ENCODE results near the gene CIROP. TPM values are rescaled to one million over a fixed set of nuclear protein-coding genes. Genes with fewer than 3 reads are reported as not detected.
A peak's percentile ranks its signal among the peaks of the same experiment; 100 is the strongest.

Gene CIROP
- total RNA-seq, 4 donors from 2014 or later = 0.19 TPM; not detected in 3

DNA sequence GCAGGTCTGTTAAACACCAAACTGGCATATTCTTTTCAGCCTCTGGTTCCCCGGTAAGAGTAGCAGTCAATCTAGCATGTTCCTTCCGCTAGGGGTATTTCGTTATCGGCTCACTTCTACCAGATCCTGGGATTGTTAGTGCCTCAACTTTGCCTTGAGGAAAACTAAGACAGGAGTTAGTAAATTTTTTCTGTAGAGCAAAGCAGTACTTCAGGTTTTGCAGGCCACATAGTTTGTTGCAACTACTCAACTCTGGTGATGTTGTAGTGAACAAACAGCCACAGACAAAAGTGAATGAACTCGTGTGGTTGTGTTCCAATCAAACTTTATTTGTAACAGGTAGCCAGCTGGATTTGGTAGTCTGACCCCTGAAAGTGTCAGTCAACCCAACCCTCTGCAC is 41.2 kb downstream of the CIROP start:
- Histone ChIP-seq H3K9me3 (no peaks in the 10 kb centered on the region), H3K27me3 (no peaks in the 10 kb centered on the region), H3K4me3 (no peak overlapping the region), H3K27ac (replicated peaks in 1 of 4) (no peak overlapping the region), H3K36me3 (peaks cover 55 to 100% (median 99%) of the 10 kb centered on the region in 4 donors), H3K4me1 (peaks cover 11 to 26% (median 22%) of the 10 kb centered on the region in 4 donors)
- WGBS = 86% methylated on average over 5 of the region's 5 CpGs
- intact Hi-C loops (cut with DNase I) = no loop called here
- no peak for DNase-seq (ENCODE audit: extremely low spot score)
- TF ChIP-seq EP300 (IDR thresholded peaks at IDR 0.05) = no peak
- TF ChIP-seq POLR2AphosphoS5 (IDR thresholded peaks at IDR 0.05) = peak in 1 of 2 donors; percentile 3

DNA sequence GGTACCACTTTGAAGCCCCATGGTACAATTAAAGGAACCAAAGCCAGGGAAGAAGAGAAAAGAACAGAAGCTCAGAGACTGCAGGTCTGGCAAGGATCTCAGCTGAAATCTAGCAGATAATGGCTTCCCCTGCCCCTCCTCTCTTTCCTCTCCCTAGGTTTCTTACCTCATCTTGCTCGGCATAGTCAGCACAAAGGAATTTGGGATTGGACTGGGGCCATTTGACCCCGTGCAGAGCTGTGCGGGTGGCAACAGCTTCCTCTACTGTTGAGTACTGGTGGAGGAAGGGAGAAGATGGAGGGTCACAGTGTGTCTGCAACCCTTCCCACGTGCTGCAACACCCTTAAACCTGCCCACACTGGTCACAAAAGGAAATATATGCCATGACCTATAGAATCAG is 42.8 kb downstream of the CIROP start:
- DNase-seq (ENCODE audit: extremely low spot score) = no peak
- H3K27ac ChIP-seq (replicated peaks in 1 of 4) = peak overlapping the region; percentile 49 to 70 (median 60)
- intact Hi-C loops (cut with DNase I) = no loop called here
- no peak for TF ChIP-seq CTCF (IDR thresholded peaks at IDR 0.05)
- no peak for TF ChIP-seq POLR2A (IDR thresholded peaks at IDR 0.05; ENCODE audit: low read depth)
- TF ChIP-seq POLR2AphosphoS5 (IDR thresholded peaks at IDR 0.05) = peak; percentile 71 to 73
- no peak for TF ChIP-seq EP300 (IDR thresholded peaks at IDR 0.05)
- H3K27me3 ChIP-seq = no peaks in the 10 kb centered on the region
- 15% methylated on average over 4 of the region's 4 CpGs for WGBS
- no peaks in the 10 kb centered on the region for H3K9me3 ChIP-seq
- H3K4me1 ChIP-seq = peaks cover 12 to 31% (median 26%) of the 10 kb centered on the region in 4 donors
- peaks cover 48 to 89% (median 84%) of the 10 kb centered on the region in 4 donors for H3K36me3 ChIP-seq
- H3K4me3 ChIP-seq = no peak overlapping the region

GRCh38 chr14:23060536-23061260 is 44.1 kb downstream of the CIROP start:
- H3K9me3 ChIP-seq = no peaks in the 10 kb centered on the region
- DNase-seq (ENCODE audit: extremely low spot score) = no peak
- TF ChIP-seq POLR2A (IDR thresholded peaks at IDR 0.05; ENCODE audit: low read depth) (no peak), EP300 (IDR thresholded peaks at IDR 0.05) (no peak), CTCF (IDR thresholded peaks at IDR 0.05) (no peak)
- WGBS = 88% methylated on average over 17 of the region's 17 CpGs
- no peaks in the 10 kb centered on the region for H3K27me3 ChIP-seq
- peaks cover 23 to 44% (median 39%) of the 10 kb centered on the region in 4 donors for H3K4me1 ChIP-seq
- intact Hi-C loops (cut with DNase I) = no loop called here
- H3K4me3 ChIP-seq = no peak overlapping the region
- peaks cover 45 to 76% (median 72%) of the 10 kb centered on the region in 4 donors for H3K36me3 ChIP-seq
- H3K27ac ChIP-seq (replicated peaks in 1 of 4) = peak overlapping the region in 3 of 4 donors; percentile 49 to 70 (median 63)

DNA sequence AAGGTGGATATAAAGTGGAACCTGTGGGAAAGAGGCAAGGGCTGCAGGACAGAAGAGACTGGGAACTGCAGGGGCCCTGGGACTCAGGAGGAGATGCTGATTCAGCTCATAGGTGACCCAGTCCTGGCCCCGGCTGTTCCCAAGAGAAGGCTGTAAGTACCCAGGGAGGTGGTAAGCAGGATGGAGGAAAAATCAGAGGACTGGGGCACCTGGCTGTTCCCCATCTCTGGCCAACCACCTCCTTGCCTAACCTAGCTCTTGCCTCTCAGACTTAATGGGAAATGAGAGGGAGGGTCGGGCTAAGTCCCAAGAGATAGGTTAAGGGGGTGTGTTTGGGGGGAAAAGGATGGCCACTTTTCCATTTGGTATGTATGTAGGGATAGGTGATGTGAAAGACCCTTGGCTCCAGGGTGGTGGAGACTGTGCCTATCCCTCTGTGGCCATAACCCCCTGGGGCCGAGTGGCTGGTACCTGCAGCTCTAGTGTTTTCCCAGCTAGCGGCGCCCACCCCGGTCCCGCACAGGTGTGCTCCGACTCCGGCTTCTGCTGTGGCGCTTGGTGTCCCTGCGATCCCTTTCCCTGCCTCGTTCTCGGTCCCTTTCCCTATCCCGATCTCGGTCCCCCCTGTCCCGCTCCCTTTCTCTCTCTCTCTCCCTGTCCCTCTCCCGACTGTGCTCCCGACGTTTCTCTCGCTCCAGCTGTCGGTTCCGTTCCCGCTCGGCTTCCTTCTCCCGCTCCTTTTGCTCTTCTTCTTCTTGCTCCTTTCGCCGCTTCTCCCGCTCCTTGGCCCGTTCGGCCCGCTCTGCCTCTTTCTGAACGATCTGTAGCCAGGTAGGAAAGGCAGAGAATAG is 45.9 kb downstream of the CIROP start:
- TF ChIP-seq POLR2A (IDR thresholded peaks at IDR 0.05; ENCODE audit: low read depth) (no peak), CTCF (IDR thresholded peaks at IDR 0.05) (no peak), EP300 (IDR thresholded peaks at IDR 0.05) (no peak)
- Histone ChIP-seq H3K9me3 (no peaks in the 10 kb centered on the region), H3K4me3 (no peak overlapping the region), H3K36me3 (peaks cover 40 to 57% (median 54%) of the 10 kb centered on the region in 4 donors), H3K4me1 (peaks cover 23 to 47% (median 42%) of the 10 kb centered on the region in 4 donors), H3K27me3 (no peaks in the 10 kb centered on the region), H3K27ac (replicated peaks in 1 of 4) (no peak overlapping the region)
- DNase-seq (ENCODE audit: extremely low spot score) = no peak
- 87% methylated on average over 32 of the region's 32 CpGs for WGBS
- intact Hi-C loops (cut with DNase I) = loop anchor here (2.0 kb wide), 1 partner anchor 72 kb away; no protein-coding TSS in a partner anchor
